Neural cell (in vitro differentiated cells): Measurements from ENCODE around the gene MMP20.

Experiments used
- CTCF ChIP-seq: fragments of 450-650 bp; IDR thresholded peaks from 2 replicates; pipeline ENCODE4 v1.5.1; 2014; ENCODE audit warnings: antibody characterized with exemption, mild to moderate bottlenecking, moderate library complexity; ENCODE audit not compliant: poor library complexity, severe bottlenecking
- EP300 ChIP-seq: fragments of 450-650 bp; conservative IDR thresholded peaks from 2 replicates; pipeline ENCODE4 v1.6.1; 2014; ENCODE audit warnings: antibody characterized with exemption, mild to moderate bottlenecking, moderate library complexity; ENCODE audit not compliant: poor library complexity, severe bottlenecking
- POLR2AphosphoS5 ChIP-seq: IDR thresholded peaks from 2 replicates; pipeline ENCODE4 v1.6.1; 2012
- REST ChIP-seq: IDR thresholded peaks from 2 replicates; pipeline ENCODE4 v1.6.1; 2012; ENCODE audit warnings: borderline replicate concordance
- SMC3 ChIP-seq: fragments of 450-650 bp; conservative IDR thresholded peaks from 2 replicates; pipeline ENCODE4 v1.6.1; 2014; ENCODE audit warnings: antibody characterized with exemption, mild to moderate bottlenecking, moderate library complexity; ENCODE audit not compliant: poor library complexity

GRCh38 chr11:102551169-102551781 is 73.9 kb downstream of the MMP20 start:
- TF ChIP-seq REST (no peak), CTCF (no peak), POLR2AphosphoS5 (no peak), EP300 (no peak), SMC3 (no peak)
